NCI-H510A (cell line): ENCODE data around the gene CAMK2D.
"Not testable (repeated sequence)": the region's sequence is repeated elsewhere in the genome, so short reads cannot be mapped to it uniquely, and the experiment has no call there.

ENCODE experiments used
- DNase-seq: peaks from one replicate; lab custom pipeline; 2025; lab: John Stamatoyannopoulos, UW

CAMK2D gene

GRCh38 chr4:113761620-113762185 is at the start of gene CAMK2D:
TSS of gene CAMK2D (minus strand) at chr4:113761738. CDS start at chr4:113761068, 670 bp downstream.
- DNase-seq: peak; percentile 53

- no peak for DNase-seq
These were observed 49.4 kb upstream of the CAMK2D start for GRCh38 chr4:113810906-113811305.

- DNase-seq: no peak
These were observed 47.8 kb upstream of the CAMK2D start for GRCh38 chr4:113809311-113809710.

- DNase-seq: no peak
These were observed 45.3 kb upstream of the CAMK2D start for GRCh38 chr4:113806850-113807249.

- DNase-seq: no peak
These were observed 40.3 kb upstream of the CAMK2D start for GRCh38 chr4:113801882-113802281.

GRCh38 chr4:113796381-113796780 is 34.8 kb upstream of the CAMK2D start:
- DNase-seq: not testable (repeated sequence)

GRCh38 chr4:113790478-113790877 is 28.9 kb upstream of the CAMK2D start:
- no peak for DNase-seq

- no peak for DNase-seq
These were observed 27.4 kb upstream of the CAMK2D start for GRCh38 chr4:113788888-113789287.

- DNase-seq: no peak
These were observed 24.2 kb upstream of the CAMK2D start for GRCh38 chr4:113785781-113786180.

GRCh38 chr4:113784497-113785250 is 23.1 kb upstream of the CAMK2D start:
- no peak for DNase-seq

- DNase-seq: no peak
These were observed 22.2 kb upstream of the CAMK2D start for GRCh38 chr4:113783701-113784100.

GRCh38 chr4:113783289-113783688 is 21.8 kb upstream of the CAMK2D start:
- DNase-seq: no peak

GRCh38 chr4:113781439-113782040 is 20.0 kb upstream of the CAMK2D start:
- DNase-seq: no peak

- DNase-seq: no peak
These were observed 15.1 kb upstream of the CAMK2D start for GRCh38 chr4:113776679-113777078.

- DNase-seq: no peak
These were observed 14.5 kb upstream of the CAMK2D start for GRCh38 chr4:113776016-113776415.

- no peak for DNase-seq
These were observed 12.2 kb upstream of the CAMK2D start for GRCh38 chr4:113773756-113774155.

GRCh38 chr4:113773014-113773413 is 11.5 kb upstream of the CAMK2D start:
- DNase-seq: no peak

GRCh38 chr4:113772319-113772718 is 10.8 kb upstream of the CAMK2D start:
- DNase-seq: no peak

- no peak for DNase-seq
These were observed 8.2 kb upstream of the CAMK2D start for GRCh38 chr4:113769744-113770143.

- DNase-seq: no peak
These were observed 7.4 kb upstream of the CAMK2D start for GRCh38 chr4:113768952-113769351.

GRCh38 chr4:113766882-113767281 is 5.3 kb upstream of the CAMK2D start:
- DNase-seq: no peak

GRCh38 chr4:113764720-113765264 is 3.3 kb upstream of the CAMK2D start:
- no peak for DNase-seq

- not testable (repeated sequence) for DNase-seq
These were observed 2.4 kb upstream of the CAMK2D start for GRCh38 chr4:113763923-113764322.
